Activated CD4-positive, alpha-beta memory T cell treated with anti-CD3 and anti-CD28 coated beads, Interleukin-2, amount 10 ng/mL, durations not matched to agents 7 days and 5 days (primary cell): ENCODE results near the gene NDUFV2. TPM values are rescaled to one million over a fixed set of nuclear protein-coding genes. Genes with fewer than 3 reads are reported as not detected.
"Not testable (repeated sequence)": the region's sequence is repeated elsewhere in the genome, so short reads cannot be mapped to it uniquely, and the experiment has no call there.

Experiments
- CTCF ChIA-PET: fragments of 350-600 bp; sonication (Branson Sonifier 250); formaldehyde crosslinking; loops from one replicate; lab custom pipeline; 2021; ENCODE audit warnings: antibody characterized with exemption, inconsistent platforms; lab: Charles Lee
- POLR2A ChIA-PET: fragments of 350-600 bp; sonication (Branson Sonifier 250); formaldehyde crosslinking; loops from one replicate; lab custom pipeline; 2021; ENCODE audit warnings: antibody characterized with exemption; lab: Charles Lee
- DNase-seq: peaks from one replicate; pipeline ENCODE4 v3.0.0-alpha.2; 2020
- H3K27ac Mint-ChIP-seq: one replicate; pipeline ENCODE4 v1.8.0; 2021; ENCODE audit warnings: mild to moderate bottlenecking, mixed read lengths
- H3K27me3 Mint-ChIP-seq: one replicate; pipeline ENCODE4 v1.8.0; 2021; ENCODE audit warnings: mixed read lengths
- H3K36me3 Mint-ChIP-seq: one replicate; pipeline ENCODE4 v1.8.0; 2021; ENCODE audit warnings: low read depth, mixed read lengths
- H3K4me1 Mint-ChIP-seq: one replicate; pipeline ENCODE4 v1.8.0; 2021; ENCODE audit warnings: mixed read lengths
- H3K4me3 Mint-ChIP-seq: one replicate; pipeline ENCODE4 v1.8.0; 2021; ENCODE audit warnings: mild to moderate bottlenecking, mixed read lengths
- H3K9me3 Mint-ChIP-seq: one replicate; pipeline ENCODE4 v1.8.0; 2021; ENCODE audit warnings: mixed read lengths
- total RNA-seq, 2 experiments: library from RNA; stranded (reverse); gene quantifications; one replicate each; pipeline ENCODE4 v1.2.3, GENCODE V29; 2021

NDUFV2 gene
- total RNA-seq, 2 experiments from 2014 or later = 288 to 295 TPM

DNA sequence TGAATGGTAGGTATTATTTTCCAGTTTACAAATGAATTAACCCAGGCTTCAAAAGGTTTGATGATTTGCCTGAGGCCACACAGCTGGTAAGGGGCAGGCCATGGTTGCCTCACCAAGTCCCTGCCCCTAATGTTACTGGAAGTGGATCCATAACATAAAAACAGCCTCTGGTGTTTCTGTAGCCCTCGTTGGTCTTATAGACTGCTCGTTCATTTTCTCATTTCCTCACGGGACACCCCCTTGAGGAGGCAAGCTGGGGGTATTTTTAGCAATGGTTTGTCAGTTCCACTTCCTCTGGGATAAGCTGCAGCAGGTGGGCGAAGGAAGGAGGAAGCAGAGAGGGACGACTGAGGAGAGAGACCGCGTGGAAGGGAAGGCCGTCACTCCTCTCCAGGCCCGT is 32.9 kb upstream of the NDUFV2 start:
- CTCF ChIA-PET = no interaction called here

DNA sequence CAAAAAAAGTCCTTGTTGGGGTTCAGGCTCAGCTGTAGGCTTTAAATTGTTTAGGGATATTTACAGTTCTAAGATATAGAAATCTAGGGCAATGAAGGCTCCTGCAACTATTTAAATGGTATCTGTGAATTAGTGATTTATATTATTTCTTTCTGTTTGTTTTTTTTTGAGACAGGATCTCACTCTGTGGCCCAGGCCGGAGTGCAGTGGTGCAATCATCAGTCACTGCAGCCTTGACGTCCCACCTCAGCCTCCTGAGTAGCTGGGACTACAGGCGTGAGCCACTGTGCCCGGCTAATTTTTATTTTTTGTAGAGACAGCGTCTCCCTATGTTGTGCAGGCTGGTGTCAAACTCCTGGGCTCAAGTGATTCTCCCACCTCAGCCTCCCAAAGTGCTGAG is 32.3 kb upstream of the NDUFV2 start:
- H3K4me1 Mint-ChIP-seq = peaks cover 44% of the 10 kb centered on the region
- H3K36me3 Mint-ChIP-seq = peaks cover 19% of the 10 kb centered on the region
- POLR2A ChIA-PET = no interaction called here
- no peak overlapping the region for H3K4me3 Mint-ChIP-seq
- no peaks in the 10 kb centered on the region for H3K9me3 Mint-ChIP-seq
- H3K27ac Mint-ChIP-seq = no peak overlapping the region
- no peak for DNase-seq
- no peaks in the 10 kb centered on the region for H3K27me3 Mint-ChIP-seq
- CTCF ChIA-PET = no interaction called here

More for the DNA sequence above, 32.9 kb upstream of the NDUFV2 start:
- peaks cover 18% of the 10 kb centered on the region for H3K36me3 Mint-ChIP-seq
- DNase-seq = no peak
- no peak overlapping the region for H3K4me3 Mint-ChIP-seq
- H3K4me1 Mint-ChIP-seq = peaks cover 44% of the 10 kb centered on the region
- no peaks in the 10 kb centered on the region for H3K9me3 Mint-ChIP-seq
- H3K27me3 Mint-ChIP-seq = no peaks in the 10 kb centered on the region
- POLR2A ChIA-PET = no interaction called here
- no peak overlapping the region for H3K27ac Mint-ChIP-seq

DNA sequence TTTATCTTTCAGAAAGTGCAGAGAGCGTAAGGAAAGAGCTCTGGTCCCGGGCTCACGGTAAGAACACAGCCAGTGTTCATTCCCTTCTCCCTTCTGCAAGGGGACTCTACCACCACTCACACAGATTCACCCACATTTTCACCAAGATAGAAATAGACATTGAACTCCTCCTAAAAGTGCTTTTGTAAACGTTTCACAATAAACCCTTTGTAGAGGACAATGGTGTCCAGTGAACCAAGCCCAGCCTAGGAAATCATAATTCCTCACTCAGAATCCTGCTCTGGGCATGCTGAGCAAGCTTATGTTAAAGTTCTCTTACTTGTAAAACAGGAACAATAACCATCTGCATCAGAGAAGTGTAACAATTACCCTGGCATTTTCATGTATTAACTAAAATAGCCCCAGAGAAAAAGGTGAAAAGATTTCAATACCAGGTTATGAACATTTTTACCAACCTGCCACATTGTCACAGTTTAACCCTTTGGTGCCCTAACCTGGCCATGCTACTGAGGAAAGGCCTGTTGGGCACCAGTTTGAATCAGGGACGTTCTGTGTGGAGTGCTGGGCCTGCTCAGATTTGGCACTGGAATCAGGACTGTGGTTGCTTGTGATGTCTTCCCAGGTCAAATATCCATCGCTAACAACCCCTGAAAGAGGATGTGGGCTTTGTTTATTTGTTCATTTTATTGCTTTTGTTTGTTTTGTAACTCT is 22.5 kb upstream of the NDUFV2 start:
- CTCF ChIA-PET = interaction anchor here (1.0 kb wide), 1 partner anchor 25 kb away, joined by 3 read pairs; no protein-coding TSS in a partner anchor
- POLR2A ChIA-PET = interaction anchor here (16.3 to 27.5 kb wide), 3 partner anchors 17 to 60 kb away, joined by 479 to 1351 read pairs (median 752); partner anchors contain the start of genes ANKRD12 and NDUFV2
- Mint-ChIP-seq H3K36me3 (peaks cover 39% of the 10 kb centered on the region), H3K27me3 (no peaks in the 10 kb centered on the region), H3K4me3 (no peak overlapping the region), H3K4me1 (peaks cover 75% of the 10 kb centered on the region), H3K27ac (peak overlapping the region; percentile 75), H3K9me3 (no peaks in the 10 kb centered on the region)
- DNase-seq = no peak

DNA sequence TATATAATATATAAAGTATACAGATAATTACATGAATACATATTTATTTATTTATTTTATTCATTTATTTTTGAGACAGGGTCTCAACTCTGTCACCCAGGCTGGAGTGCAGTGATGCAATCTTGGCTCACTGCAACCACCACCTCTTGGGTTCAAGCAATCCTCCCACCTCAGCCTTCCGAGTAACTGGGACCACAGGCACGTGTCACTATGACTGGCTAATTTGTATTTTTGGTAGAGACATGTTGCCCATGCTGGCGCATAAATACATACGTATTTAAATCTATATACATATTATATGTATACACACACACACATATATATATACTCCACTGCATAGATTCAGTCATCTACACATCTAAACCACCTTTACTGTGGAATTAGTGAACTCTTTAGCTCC is 20.6 kb upstream of the NDUFV2 start:
- H3K4me1 Mint-ChIP-seq = peaks cover 77% of the 10 kb centered on the region
- DNase-seq = peak; percentile 74

DNA sequence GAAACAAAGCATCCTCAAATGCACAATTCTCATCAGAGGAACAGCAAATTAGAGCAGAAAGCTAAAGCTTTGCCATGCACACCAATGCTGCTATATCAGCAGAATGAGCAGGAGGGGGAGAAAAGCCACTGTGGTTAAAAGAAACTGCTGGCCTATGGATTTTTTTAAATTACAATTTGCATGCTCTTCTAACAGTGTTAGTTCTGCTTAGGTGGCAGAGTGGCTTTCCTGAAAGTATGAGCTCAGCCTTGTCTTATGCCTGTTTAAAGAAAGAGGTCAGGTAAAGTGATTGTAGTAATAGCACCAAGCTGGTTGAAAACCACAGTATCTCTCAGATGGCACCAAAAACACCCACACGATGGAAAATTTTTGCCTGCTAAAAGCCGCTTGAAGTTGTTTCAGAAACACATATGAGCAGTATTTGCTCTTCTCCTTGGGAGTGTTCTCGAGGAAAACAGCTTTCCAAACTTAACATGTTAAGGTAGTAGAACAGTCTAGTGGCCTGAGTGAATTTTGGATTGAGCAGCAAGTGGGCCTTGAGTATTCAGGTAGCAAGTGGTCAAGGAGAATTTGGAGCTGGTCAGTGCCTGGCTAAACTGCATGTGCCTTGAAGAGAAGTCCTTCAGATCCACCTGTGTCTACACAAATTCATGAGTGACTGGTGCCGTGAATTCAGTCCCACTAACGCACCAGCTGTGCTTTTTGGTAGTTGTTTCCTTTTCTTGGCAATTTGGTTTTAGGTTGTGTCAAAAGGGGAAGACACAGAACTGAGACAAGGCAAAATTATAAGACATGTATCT is 19.6 kb upstream of the NDUFV2 start:
- ChIA-PET POLR2A (interaction anchor here (0.6 to 27.5 kb wide), 13 partner anchors 9 to 832 kb away, joined by 3 to 1351 read pairs (median 17); partner anchors contain the start of genes ANKRD12, NDUFV2, TWSG1 and VAPA), CTCF (interaction anchor here (0.6 to 2.2 kb wide), 11 partner anchors 8 to 64 kb away, joined by 3 to 23 read pairs (median 7); partner anchors contain the start of genes ANKRD12 and NDUFV2)
- Mint-ChIP-seq H3K4me1 (peaks cover 78% of the 10 kb centered on the region), H3K4me3 (peak overlapping the region; percentile 69), H3K9me3 (peaks cover 6% of the 10 kb centered on the region), H3K36me3 (peaks cover 41% of the 10 kb centered on the region), H3K27me3 (no peaks in the 10 kb centered on the region), H3K27ac (peak overlapping the region; percentile 100)
- DNase-seq = peak; percentile 74

More for the DNA sequence above, 20.6 kb upstream of the NDUFV2 start:
- Mint-ChIP-seq H3K9me3 (peaks cover 2% of the 10 kb centered on the region), H3K27ac (peak overlapping the region; percentile 100), H3K27me3 (no peaks in the 10 kb centered on the region), H3K4me3 (no peak overlapping the region), H3K36me3 (peaks cover 38% of the 10 kb centered on the region)
- CTCF ChIA-PET = interaction anchor here (1.2 to 2.2 kb wide), 7 partner anchors 8 to 61 kb away, joined by 3 to 23 read pairs (median 8); partner anchors contain the start of gene ANKRD12
- POLR2A ChIA-PET = interaction anchor here (0.6 to 27.5 kb wide), 11 partner anchors 8 to 533 kb away, joined by 3 to 1351 read pairs (median 24); partner anchors contain the start of genes ANKRD12, NDUFV2 and TWSG1

DNA sequence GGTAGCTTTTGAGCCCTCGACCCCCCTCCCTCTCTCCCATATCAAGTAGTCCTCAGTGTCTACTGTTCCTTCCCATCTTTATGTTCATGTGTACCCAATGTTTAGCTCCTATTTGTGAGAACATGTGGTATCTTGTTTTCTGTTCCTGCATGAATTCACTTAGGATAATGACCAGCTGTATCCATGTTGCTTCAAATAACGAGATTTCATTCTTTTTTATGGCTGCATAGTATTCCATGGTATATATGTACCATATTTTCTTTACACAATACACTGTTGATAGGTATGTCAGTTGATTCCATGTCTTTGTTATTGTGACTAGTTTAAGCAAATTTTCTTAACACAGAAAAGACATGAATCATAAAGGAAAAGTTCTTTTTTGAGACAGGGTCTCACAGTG is 16.5 kb upstream of the NDUFV2 start:
- H3K27ac Mint-ChIP-seq = peak overlapping the region; percentile 68
- peaks cover 53% of the 10 kb centered on the region for H3K36me3 Mint-ChIP-seq
- ChIA-PET POLR2A (interaction anchor here (0.7 to 27.5 kb wide), 4 partner anchors 11 to 54 kb away, joined by 3 to 1351 read pairs (median 616); partner anchors contain the start of genes ANKRD12 and NDUFV2), CTCF (interaction anchor here (1.9 kb wide), 1 partner anchor 12 kb away, joined by 6 read pairs; no protein-coding TSS in a partner anchor)
- no peaks in the 10 kb centered on the region for H3K27me3 Mint-ChIP-seq
- peaks cover 6% of the 10 kb centered on the region for H3K9me3 Mint-ChIP-seq
- H3K4me1 Mint-ChIP-seq = peaks cover 88% of the 10 kb centered on the region
- DNase-seq = no peak
- H3K4me3 Mint-ChIP-seq = no peak overlapping the region

DNA sequence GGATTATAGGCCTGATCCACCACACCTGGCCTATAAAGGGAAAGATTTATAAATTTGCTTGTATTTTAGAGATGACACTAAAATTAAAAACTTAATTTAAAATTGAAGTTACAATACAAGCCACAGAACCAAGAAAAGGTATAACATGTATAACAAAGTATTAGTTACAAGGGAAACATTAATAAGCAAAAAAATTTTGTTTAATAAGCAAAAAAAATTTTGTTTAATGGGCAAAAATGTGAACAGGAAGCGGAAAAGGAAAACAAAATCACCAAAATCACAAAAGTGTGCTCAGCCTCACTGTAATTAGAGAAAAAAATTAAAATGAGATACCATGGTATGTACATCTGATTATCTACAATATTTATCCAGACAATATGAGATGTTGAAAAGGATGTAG is 15.9 kb upstream of the NDUFV2 start:
- Mint-ChIP-seq H3K4me1 (peaks cover 91% of the 10 kb centered on the region), H3K4me3 (peak overlapping the region; percentile 28), H3K36me3 (peaks cover 51% of the 10 kb centered on the region), H3K9me3 (peaks cover 6% of the 10 kb centered on the region), H3K27ac (peak overlapping the region; percentile 98), H3K27me3 (no peaks in the 10 kb centered on the region)
- POLR2A ChIA-PET = interaction anchor here (16.3 to 27.5 kb wide), 3 partner anchors 10 to 53 kb away, joined by 479 to 1351 read pairs (median 752); partner anchors contain the start of genes ANKRD12 and NDUFV2
- CTCF ChIA-PET = interaction anchor here (1.9 kb wide), 1 partner anchor 13 kb away, joined by 6 read pairs; no protein-coding TSS in a partner anchor
- no peak for DNase-seq

DNA sequence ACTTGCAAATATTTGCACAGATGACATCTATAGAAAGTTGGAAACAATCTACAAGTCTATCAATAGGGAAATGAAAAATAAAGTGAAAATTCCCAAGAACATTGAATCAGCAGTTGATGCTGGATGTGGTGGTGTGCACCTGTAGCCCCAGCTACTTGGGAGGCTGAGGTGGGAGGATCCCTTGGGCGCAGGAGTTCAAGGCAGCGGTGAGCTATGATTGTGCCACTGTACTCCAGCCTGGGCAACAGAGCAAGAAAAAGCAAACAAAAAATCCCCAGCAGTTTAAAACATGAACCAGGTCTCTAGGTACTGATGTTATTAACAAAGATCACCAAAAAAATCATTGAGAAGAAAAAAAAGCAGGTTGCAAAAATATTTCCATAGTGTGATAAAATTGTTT is 15.4 kb upstream of the NDUFV2 start:
- Mint-ChIP-seq H3K4me3 (peak overlapping the region; percentile 28), H3K4me1 (peaks cover 93% of the 10 kb centered on the region), H3K27ac (peak overlapping the region; percentile 98), H3K36me3 (peaks cover 51% of the 10 kb centered on the region), H3K27me3 (no peaks in the 10 kb centered on the region), H3K9me3 (peaks cover 6% of the 10 kb centered on the region)
- ChIA-PET CTCF (no interaction called here), POLR2A (interaction anchor here (16.3 to 27.5 kb wide), 4 partner anchors 2 to 52 kb away, joined by 479 to 1351 read pairs (median 1052); partner anchors contain the start of genes ANKRD12 and NDUFV2)
- no peak for DNase-seq

DNA sequence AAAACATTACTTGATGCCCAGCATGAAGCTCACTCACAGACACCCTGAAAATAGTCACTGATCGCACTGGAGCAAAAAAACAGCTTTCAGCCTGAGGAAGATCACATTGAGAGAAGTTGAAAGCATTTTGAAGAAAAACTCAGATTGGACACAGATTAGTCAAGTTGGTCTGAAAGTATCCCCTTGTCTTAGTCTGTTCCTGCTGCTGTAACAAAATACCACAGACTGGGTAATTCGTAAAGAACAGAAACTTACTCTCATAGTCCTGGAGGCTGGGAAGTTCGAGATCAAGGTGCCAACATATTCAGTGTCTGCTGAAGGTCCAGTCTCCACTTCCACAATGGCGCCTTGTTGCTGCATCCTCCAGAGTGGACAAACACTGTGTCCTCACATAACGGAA is 14.2 kb upstream of the NDUFV2 start:
- no peaks in the 10 kb centered on the region for H3K27me3 Mint-ChIP-seq
- H3K4me1 Mint-ChIP-seq = peaks cover 93% of the 10 kb centered on the region
- no peak for DNase-seq
- peak overlapping the region; percentile 98 for H3K27ac Mint-ChIP-seq
- peaks cover 6% of the 10 kb centered on the region for H3K9me3 Mint-ChIP-seq
- peaks cover 51% of the 10 kb centered on the region for H3K36me3 Mint-ChIP-seq
- peak overlapping the region; percentile 90 for H3K4me3 Mint-ChIP-seq
- ChIA-PET CTCF (interaction anchor here (0.6 to 1.2 kb wide), 2 partner anchors 29 to 55 kb away, joined by 3 read pairs; no protein-coding TSS in a partner anchor), POLR2A (interaction anchor here (16.3 to 27.5 kb wide), 4 partner anchors 4 to 51 kb away, joined by 479 to 1351 read pairs (median 1052); partner anchors contain the start of genes ANKRD12 and NDUFV2)

DNA sequence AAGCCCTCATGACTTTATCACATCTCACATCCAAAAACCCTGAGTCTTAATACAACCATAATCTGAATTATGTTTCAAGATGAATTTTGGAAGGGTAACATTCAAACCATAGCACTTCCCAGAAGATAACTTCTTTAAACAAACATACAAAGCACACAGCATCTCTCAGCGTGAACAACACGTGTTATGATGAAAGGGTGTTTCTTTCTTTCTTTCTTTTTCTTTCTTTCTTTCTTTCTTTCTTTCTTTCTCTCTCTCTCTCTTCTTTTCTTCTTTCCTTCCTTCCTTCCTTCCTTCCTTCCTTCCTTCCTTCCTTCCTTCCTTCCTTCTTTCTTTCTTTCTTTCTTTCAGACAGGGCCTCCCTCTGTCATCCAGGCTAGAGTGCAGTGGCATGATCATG is 13.8 kb upstream of the NDUFV2 start:
- H3K27ac Mint-ChIP-seq = peak overlapping the region; percentile 98

DNA sequence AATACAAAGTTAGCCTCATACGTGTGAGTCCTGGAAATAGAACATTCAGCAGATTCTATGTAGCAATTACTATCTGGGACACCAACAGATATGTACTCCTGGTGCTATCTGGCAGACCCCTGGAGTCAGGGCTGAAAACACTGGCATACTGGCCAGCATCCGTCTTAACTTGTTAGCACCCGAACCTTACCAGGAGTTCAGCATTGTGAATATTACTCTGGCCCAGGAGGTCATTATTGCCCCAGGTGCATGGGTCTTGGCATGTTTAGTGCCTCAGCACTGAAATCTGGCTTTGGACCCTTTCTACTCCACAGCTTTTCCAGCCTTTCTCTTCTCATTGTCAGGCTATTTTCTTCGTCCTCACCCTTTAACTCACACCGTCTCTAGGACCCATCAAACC is 11.9 kb upstream of the NDUFV2 start:
- H3K27ac Mint-ChIP-seq = peak overlapping the region; percentile 98
- ChIA-PET POLR2A (interaction anchor here (1.2 to 27.5 kb wide), 8 partner anchors 6 to 823 kb away, joined by 3 to 1351 read pairs (median 246); partner anchors contain the start of genes ANKRD12, NDUFV2 and VAPA), CTCF (interaction anchor here (1.1 to 2.9 kb wide), 8 partner anchors 8 to 57 kb away, joined by 3 to 15 read pairs (median 4); partner anchors contain the start of gene NDUFV2)
- peaks cover 6% of the 10 kb centered on the region for H3K9me3 Mint-ChIP-seq
- DNase-seq = no peak
- peaks cover 94% of the 10 kb centered on the region for H3K4me1 Mint-ChIP-seq
- H3K4me3 Mint-ChIP-seq = peak overlapping the region; percentile 90
- H3K27me3 Mint-ChIP-seq = no peaks in the 10 kb centered on the region
- H3K36me3 Mint-ChIP-seq = peaks cover 53% of the 10 kb centered on the region

More for the DNA sequence above, 13.8 kb upstream of the NDUFV2 start:
- not testable (repeated sequence) for H3K27me3 Mint-ChIP-seq, DNase-seq, H3K9me3 Mint-ChIP-seq
- Mint-ChIP-seq H3K4me3 (peak overlapping the region; percentile 90), H3K36me3 (peaks cover 52% of the 10 kb centered on the region), H3K4me1 (peaks cover 92% of the 10 kb centered on the region)
- CTCF ChIA-PET = interaction anchor here (1.2 to 1.7 kb wide), 2 partner anchors 15 to 54 kb away, joined by 3 to 7 read pairs; no protein-coding TSS in a partner anchor
- POLR2A ChIA-PET = interaction anchor here (16.3 to 27.5 kb wide), 4 partner anchors 4 to 51 kb away, joined by 479 to 1351 read pairs (median 1052); partner anchors contain the start of genes ANKRD12 and NDUFV2
